ENCODE results near the gene DDA1. TPM values are rescaled to one million over a fixed set of nuclear protein-coding genes. Genes with fewer than 3 reads are reported as not detected.

The DDA1 gene
- polyA plus RNA-seq, 2 of the 4 experiments (the other 2 are of a cell fraction): 35.5 to 53.5 TPM

DNA sequence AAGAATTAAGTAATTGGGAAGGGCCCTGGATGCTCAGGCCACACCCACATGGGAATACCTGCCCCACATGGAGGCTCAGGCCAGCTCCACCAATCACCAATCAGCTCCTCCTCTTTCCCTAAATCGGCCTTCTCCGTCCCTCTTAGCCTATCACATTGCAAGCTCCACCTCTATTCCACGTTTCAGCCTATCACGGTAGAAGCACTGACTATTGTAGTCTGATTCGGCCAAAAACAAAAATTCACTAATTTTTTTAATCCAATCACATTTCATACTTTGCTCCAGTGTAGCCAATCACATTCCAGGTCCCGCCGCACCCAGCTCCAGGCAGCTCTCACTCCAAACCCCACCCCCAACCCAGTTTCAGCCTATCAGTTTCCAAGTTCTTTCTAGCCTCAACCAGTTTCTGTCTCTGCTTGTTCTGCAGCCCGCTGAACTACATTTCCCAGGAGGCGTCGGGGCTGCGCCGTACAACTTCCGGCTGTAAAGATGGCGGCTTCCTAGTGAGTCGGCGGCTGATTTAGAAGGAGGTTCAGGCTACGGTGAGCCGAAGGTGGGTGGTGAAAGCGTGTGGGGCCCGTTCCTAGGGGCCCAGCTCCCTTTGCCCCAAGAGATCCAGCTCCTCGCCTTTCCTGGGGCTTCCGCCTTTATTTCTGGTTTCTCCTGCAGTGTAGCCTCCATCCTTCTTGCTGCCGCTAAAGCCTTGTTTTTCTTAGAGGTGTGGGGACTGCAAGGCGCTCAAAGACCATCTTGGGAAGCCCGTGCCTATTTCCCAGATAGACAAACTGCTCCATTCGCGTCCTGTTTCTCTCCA, 42.2 kb upstream of the DDA1 start, which contains the start of gene BABAM1:
TSS of gene BABAM1 (plus strand) at position 469 of the 814 bp plus-strand sequence. CDS start 1,364 bp downstream, outside the sequence.
- ATAC-seq (peak; percentile 96 to 97), DNase-seq (ENCODE audit: low read depth in 1 of 2, low spot score in 1 of 2) (peak; percentile 96 to 98), FAIRE-seq (no peak)
- ChIA-PET CTCF (interaction anchor here (0.6 to 1.9 kb wide), 4 partner anchors 15 to 240 kb away, joined by 3 to 8 read pairs (median 4); partner anchors contain the start of gene ANKLE1), POLR2A (interaction anchor here (0.5 to 1.2 kb wide), 13 partner anchors 8 to 75 kb away, joined by 3 to 7 read pairs (median 3); partner anchors contain the start of genes DDA1, OCEL1 and USE1)
- Histone ChIP-seq H3K4me1 (peaks cover 4% of the 10 kb centered on the region; the same call in 2 of the 3 replicates), H3K9me3 (no peaks in the 10 kb centered on the region), H3K4me3 (peak within 1 kb of the TSS; percentile 80), H3K27ac (peak within 1 kb of the TSS; percentile 87 to 91), H3K4me2 (peak within 1 kb of the TSS; percentile 93)
- under 1% methylated on average over 22 of the region's 27 CpGs for WGBS (ENCODE audit: missing lambda C conversion rate)
- no peak for TF ChIP-seq RARB (CRISPR knock-in tag; IDR thresholded peaks at IDR 0.05)
- TF ChIP-seq HOXB13 (CRISPR knock-in tag; IDR thresholded peaks at IDR 0.05; ENCODE audit: low read depth): peak; percentile 95
- TF ChIP-seq, protein P1, sequence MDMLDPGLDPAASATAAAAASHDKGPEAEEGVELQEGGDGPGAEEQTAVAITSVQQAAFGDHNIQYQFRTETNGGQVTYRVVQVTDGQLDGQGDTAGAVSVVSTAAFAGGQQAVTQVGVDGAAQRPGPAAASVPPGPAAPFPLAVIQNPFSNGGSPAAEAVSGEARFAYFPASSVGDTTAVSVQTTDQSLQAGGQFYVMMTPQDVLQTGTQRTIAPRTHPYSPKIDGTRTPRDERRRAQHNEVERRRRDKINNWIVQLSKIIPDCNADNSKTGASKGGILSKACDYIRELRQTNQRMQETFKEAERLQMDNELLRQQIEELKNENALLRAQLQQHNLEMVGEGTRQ (IDR thresholded peaks at IDR 0.05): no peak
- TF ChIP-seq FOSB (CRISPR knock-in tag; IDR thresholded peaks at IDR 0.05): no peak
- no peak for TF ChIP-seq MAFK (IDR thresholded peaks at IDR 0.05; ENCODE audit: partially characterized antibody)
- TF ChIP-seq TFCP2L1 (CRISPR knock-in tag; IDR thresholded peaks at IDR 0.05): no peak
- TF ChIP-seq, protein P2, sequence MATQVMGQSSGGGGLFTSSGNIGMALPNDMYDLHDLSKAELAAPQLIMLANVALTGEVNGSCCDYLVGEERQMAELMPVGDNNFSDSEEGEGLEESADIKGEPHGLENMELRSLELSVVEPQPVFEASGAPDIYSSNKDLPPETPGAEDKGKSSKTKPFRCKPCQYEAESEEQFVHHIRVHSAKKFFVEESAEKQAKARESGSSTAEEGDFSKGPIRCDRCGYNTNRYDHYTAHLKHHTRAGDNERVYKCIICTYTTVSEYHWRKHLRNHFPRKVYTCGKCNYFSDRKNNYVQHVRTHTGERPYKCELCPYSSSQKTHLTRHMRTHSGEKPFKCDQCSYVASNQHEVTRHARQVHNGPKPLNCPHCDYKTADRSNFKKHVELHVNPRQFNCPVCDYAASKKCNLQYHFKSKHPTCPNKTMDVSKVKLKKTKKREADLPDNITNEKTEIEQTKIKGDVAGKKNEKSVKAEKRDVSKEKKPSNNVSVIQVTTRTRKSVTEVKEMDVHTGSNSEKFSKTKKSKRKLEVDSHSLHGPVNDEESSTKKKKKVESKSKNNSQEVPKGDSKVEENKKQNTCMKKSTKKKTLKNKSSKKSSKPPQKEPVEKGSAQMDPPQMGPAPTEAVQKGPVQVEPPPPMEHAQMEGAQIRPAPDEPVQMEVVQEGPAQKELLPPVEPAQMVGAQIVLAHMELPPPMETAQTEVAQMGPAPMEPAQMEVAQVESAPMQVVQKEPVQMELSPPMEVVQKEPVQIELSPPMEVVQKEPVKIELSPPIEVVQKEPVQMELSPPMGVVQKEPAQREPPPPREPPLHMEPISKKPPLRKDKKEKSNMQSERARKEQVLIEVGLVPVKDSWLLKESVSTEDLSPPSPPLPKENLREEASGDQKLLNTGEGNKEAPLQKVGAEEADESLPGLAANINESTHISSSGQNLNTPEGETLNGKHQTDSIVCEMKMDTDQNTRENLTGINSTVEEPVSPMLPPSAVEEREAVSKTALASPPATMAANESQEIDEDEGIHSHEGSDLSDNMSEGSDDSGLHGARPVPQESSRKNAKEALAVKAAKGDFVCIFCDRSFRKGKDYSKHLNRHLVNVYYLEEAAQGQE (IDR thresholded peaks at IDR 0.05): no peak
- no peak for TF ChIP-seq CHD2 (IDR thresholded peaks at IDR 0.05; ENCODE audit: low read length, partially characterized antibody)
- no peak for TF ChIP-seq SREBF2 (IDR thresholded peaks at IDR 0.05)
- no peak for TF ChIP-seq SMC3 (IDR thresholded peaks at IDR 0.05)
- no peak for TF ChIP-seq KDM1A (IDR thresholded peaks at IDR 0.05; ENCODE audit: low read depth)
- peak; percentile 89; the same call in 1 of the 2 replicates for TF ChIP-seq ZSCAN20 (CRISPR knock-in tag; IDR thresholded peaks at IDR 0.05)
- peak; percentile 95 for TF ChIP-seq KDM5A (IDR thresholded peaks at IDR 0.05)
- TF ChIP-seq CBX2 (IDR thresholded peaks at IDR 0.05; ENCODE audit: borderline replicate concordance, low read depth): no peak
- TF ChIP-seq, protein P3, sequence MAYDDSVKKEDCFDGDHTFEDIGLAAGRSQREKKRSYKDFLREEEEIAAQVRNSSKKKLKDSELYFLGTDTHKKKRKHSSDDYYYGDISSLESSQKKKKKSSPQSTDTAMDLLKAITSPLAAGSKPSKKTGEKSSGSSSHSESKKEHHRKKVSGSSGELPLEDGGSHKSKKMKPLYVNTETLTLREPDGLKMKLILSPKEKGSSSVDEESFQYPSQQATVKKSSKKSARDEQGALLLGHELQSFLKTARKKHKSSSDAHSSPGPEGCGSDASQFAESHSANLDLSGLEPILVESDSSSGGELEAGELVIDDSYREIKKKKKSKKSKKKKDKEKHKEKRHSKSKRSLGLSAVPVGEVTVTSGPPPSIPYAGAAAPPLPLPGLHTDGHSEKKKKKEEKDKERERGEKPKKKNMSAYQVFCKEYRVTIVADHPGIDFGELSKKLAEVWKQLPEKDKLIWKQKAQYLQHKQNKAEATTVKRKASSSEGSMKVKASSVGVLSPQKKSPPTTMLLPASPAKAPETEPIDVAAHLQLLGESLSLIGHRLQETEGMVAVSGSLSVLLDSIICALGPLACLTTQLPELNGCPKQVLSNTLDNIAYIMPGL (CRISPR knock-in tag; IDR thresholded peaks at IDR 0.05; ENCODE audit: borderline replicate concordance): no peak
- no peak for TF ChIP-seq PHF8 (IDR thresholded peaks at IDR 0.05; ENCODE audit: borderline replicate concordance, low read depth)
- no peak for TF ChIP-seq ZFP36 (IDR thresholded peaks at IDR 0.05; ENCODE audit: borderline replicate concordance, partially characterized antibody)
- TF ChIP-seq, protein P4, sequence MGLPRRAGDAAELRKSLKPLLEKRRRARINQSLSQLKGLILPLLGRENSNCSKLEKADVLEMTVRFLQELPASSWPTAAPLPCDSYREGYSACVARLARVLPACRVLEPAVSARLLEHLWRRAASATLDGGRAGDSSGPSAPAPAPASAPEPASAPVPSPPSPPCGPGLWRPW (IDR thresholded peaks at IDR 0.05): no peak
- peak in 1 of 2 experiments; percentile 49; a peak in 1 of 5 replicates for TF ChIP-seq JUN (IDR thresholded peaks at IDR 0.05)
- TF ChIP-seq, protein P5, sequence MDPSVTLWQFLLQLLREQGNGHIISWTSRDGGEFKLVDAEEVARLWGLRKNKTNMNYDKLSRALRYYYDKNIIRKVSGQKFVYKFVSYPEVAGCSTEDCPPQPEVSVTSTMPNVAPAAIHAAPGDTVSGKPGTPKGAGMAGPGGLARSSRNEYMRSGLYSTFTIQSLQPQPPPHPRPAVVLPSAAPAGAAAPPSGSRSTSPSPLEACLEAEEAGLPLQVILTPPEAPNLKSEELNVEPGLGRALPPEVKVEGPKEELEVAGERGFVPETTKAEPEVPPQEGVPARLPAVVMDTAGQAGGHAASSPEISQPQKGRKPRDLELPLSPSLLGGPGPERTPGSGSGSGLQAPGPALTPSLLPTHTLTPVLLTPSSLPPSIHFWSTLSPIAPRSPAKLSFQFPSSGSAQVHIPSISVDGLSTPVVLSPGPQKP (IDR thresholded peaks at IDR 0.05; ENCODE audit: low read depth, low read length): no peak
- TF ChIP-seq, protein P6, sequence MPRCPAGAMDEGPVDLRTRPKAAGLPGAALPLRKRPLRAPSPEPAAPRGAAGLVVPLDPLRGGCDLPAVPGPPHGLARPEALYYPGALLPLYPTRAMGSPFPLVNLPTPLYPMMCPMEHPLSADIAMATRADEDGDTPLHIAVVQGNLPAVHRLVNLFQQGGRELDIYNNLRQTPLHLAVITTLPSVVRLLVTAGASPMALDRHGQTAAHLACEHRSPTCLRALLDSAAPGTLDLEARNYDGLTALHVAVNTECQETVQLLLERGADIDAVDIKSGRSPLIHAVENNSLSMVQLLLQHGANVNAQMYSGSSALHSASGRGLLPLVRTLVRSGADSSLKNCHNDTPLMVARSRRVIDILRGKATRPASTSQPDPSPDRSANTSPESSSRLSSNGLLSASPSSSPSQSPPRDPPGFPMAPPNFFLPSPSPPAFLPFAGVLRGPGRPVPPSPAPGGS (IDR thresholded peaks at IDR 0.05): no peak
- TF ChIP-seq HOXA7 (CRISPR knock-in tag; IDR thresholded peaks at IDR 0.05): no peak
- TF ChIP-seq, protein P7, sequence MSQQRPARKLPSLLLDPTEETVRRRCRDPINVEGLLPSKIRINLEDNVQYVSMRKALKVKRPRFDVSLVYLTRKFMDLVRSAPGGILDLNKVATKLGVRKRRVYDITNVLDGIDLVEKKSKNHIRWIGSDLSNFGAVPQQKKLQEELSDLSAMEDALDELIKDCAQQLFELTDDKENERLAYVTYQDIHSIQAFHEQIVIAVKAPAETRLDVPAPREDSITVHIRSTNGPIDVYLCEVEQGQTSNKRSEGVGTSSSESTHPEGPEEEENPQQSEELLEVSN (IDR thresholded peaks at IDR 0.05; ENCODE audit: borderline replicate concordance, low read depth): no peak
- no peak for TF ChIP-seq JUNB (IDR thresholded peaks at IDR 0.05)
- TF ChIP-seq CHD4 (IDR thresholded peaks at IDR 0.05; ENCODE audit: borderline replicate concordance): no peak
- TF ChIP-seq HEYL (CRISPR knock-in tag; IDR thresholded peaks at IDR 0.05): peak; percentile 88
- TF ChIP-seq EP300 (IDR thresholded peaks at IDR 0.05): no peak
- no peak for TF ChIP-seq MAZ (IDR thresholded peaks at IDR 0.05; ENCODE audit: borderline replicate concordance, low read depth, low read length)
- no peak for TF ChIP-seq ESRRA (IDR thresholded peaks at IDR 0.05; ENCODE audit: borderline replicate concordance, low read length)
- TF ChIP-seq RFX5 (IDR thresholded peaks at IDR 0.05): 0 out of 2 replicates have a peak, but pooled peaks have one; percentile 46

All from A549 (cell line).